ENCODE results near the gene ANKRD36B.
"Not testable (repeated sequence)": the region's sequence is repeated elsewhere in the genome, so short reads cannot be mapped to it uniquely, and the experiment has no call there.

GRCh38 chr2:97618939-97619827 lies 29.5 kb upstream of the ANKRD36B start:
- not testable (repeated sequence) for TF ChIP-seq POLR2A (IDR thresholded peaks at IDR 0.05; ENCODE audit: low read length); NPAS2 (CRISPR knock-in tag; IDR thresholded peaks at IDR 0.05; ENCODE audit: borderline replicate concordance); CTCF (IDR thresholded peaks at IDR 0.05); CEBPB (IDR thresholded peaks at IDR 0.05); REST (IDR thresholded peaks at IDR 0.05); JUN (IDR thresholded peaks at IDR 0.05); BHLHE40 (IDR thresholded peaks at IDR 0.05; ENCODE audit: low read depth, low read length); RFX5 (IDR thresholded peaks at IDR 0.05)

All from A549 (cell line).